ENCODE results near the gene ADGRL3.

The ADGRL3 gene

GRCh38 chr4:61200187-61200915 lies at the start of gene ADGRL3:
Gene ADGRL3, plus strand, starts transcription at chr4:61200326.
- DNase-seq (ENCODE audit: low read depth) = no peak

- DNase-seq (ENCODE audit: low read depth) = no peak
Observed at GRCh38 chr4:61152433-61152832, 47.7 kb upstream of the ADGRL3 start.

- DNase-seq (ENCODE audit: low read depth) = no peak
Observed at GRCh38 chr4:61160478-61160877, 39.6 kb upstream of the ADGRL3 start.

- no peak for DNase-seq (ENCODE audit: low read depth)
Observed at GRCh38 chr4:61162116-61162515, 38.0 kb upstream of the ADGRL3 start.

GRCh38 chr4:61173799-61174198 lies 26.3 kb upstream of the ADGRL3 start:
- no peak for DNase-seq (ENCODE audit: low read depth)

- no peak for DNase-seq (ENCODE audit: low read depth)
Observed at GRCh38 chr4:61175495-61175894, 24.6 kb upstream of the ADGRL3 start.

GRCh38 chr4:61177367-61177766 lies 22.8 kb upstream of the ADGRL3 start:
- DNase-seq (ENCODE audit: low read depth) = no peak

GRCh38 chr4:61180405-61180804 lies 19.7 kb upstream of the ADGRL3 start:
- no peak for DNase-seq (ENCODE audit: low read depth)

- DNase-seq (ENCODE audit: low read depth) = no peak
Observed at GRCh38 chr4:61182915-61183314, 17.2 kb upstream of the ADGRL3 start.

GRCh38 chr4:61185288-61185687 lies 14.8 kb upstream of the ADGRL3 start:
- DNase-seq (ENCODE audit: low read depth) = no peak

- DNase-seq (ENCODE audit: low read depth) = no peak
Observed at GRCh38 chr4:61192392-61192791, 7.7 kb upstream of the ADGRL3 start.

- no peak for DNase-seq (ENCODE audit: low read depth)
Observed at GRCh38 chr4:61193863-61194262, 6.3 kb upstream of the ADGRL3 start.

- no peak for DNase-seq (ENCODE audit: low read depth)
Observed at GRCh38 chr4:61194571-61194970, 5.6 kb upstream of the ADGRL3 start.

- no peak for DNase-seq (ENCODE audit: low read depth)
Observed at GRCh38 chr4:61195101-61195500, 5.0 kb upstream of the ADGRL3 start.

- DNase-seq (ENCODE audit: low read depth) = no peak
Observed at GRCh38 chr4:61198686-61199085, 1.4 kb upstream of the ADGRL3 start.

GRCh38 chr4:61199873-61200186 lies 296 bp upstream of the ADGRL3 start:
- no peak for DNase-seq (ENCODE audit: low read depth)

GRCh38 chr4:61200916-61201526 lies 895 bp downstream of the ADGRL3 start:
- no peak for DNase-seq (ENCODE audit: low read depth)

- no peak for DNase-seq (ENCODE audit: low read depth)
Observed at GRCh38 chr4:61201561-61201960, 1.4 kb downstream of the ADGRL3 start.

GRCh38 chr4:61201961-61202637 lies 2.0 kb downstream of the ADGRL3 start:
- no peak for DNase-seq (ENCODE audit: low read depth)

- DNase-seq (ENCODE audit: low read depth) = no peak
Observed at GRCh38 chr4:61202638-61203435, 2.7 kb downstream of the ADGRL3 start.

- DNase-seq (ENCODE audit: low read depth) = no peak
Observed at GRCh38 chr4:61203436-61203790, 3.3 kb downstream of the ADGRL3 start.

GRCh38 chr4:61204353-61205060 lies 4.4 kb downstream of the ADGRL3 start:
- DNase-seq (ENCODE audit: low read depth) = no peak

Measured in activated T-helper 1 cell treated with Interleukin-2 at 50 U/mL for 16 hours (primary cell).